Progenitor cell of endocrine pancreas (in vitro differentiated cells): ENCODE measurements around the gene TMEM121B. TPM values are rescaled to one million over a fixed set of nuclear protein-coding genes. Genes with fewer than 3 reads are reported as not detected.

Source experiments
- DNase-seq: peaks from one replicate; pipeline ENCODE4 v3.0.0; 2021; ENCODE audit warnings: low spot score; ENCODE audit not compliant: unreplicated experiment
- H3K27ac Mint-ChIP-seq: 2 replicates; pipeline ENCODE4 v1.8.0; 2021; ENCODE audit warnings: mild to moderate bottlenecking, moderate library complexity, mixed read lengths
- H3K27me3 Mint-ChIP-seq: 2 replicates; pipeline ENCODE4 v1.8.0; 2021; ENCODE audit warnings: mixed read lengths
- H3K36me3 Mint-ChIP-seq: 2 replicates; pipeline ENCODE4 v1.8.0; 2022; ENCODE audit warnings: mixed read lengths; ENCODE audit not compliant: insufficient read depth
- H3K4me1 Mint-ChIP-seq: 2 replicates; pipeline ENCODE4 v1.8.0; 2021; ENCODE audit warnings: low read depth, mixed read lengths
- H3K4me3 Mint-ChIP-seq: 2 replicates; pipeline ENCODE4 v1.8.0; 2021; ENCODE audit warnings: low read depth, mild to moderate bottlenecking, moderate library complexity, mixed read lengths
- H3K9me3 Mint-ChIP-seq: 2 replicates; pipeline ENCODE4 v1.8.0; 2021; ENCODE audit warnings: low read depth, mixed read lengths
- total RNA-seq: library from RNA; stranded (reverse); gene quantifications from 2 replicates; pipeline ENCODE4 v1.2.1, GENCODE V29; 2021
- TF ChIP-seq, protein P1 (sequence below): fragments of 200-600 bp; sonication (generic); IDR thresholded peaks from one replicate; pipeline ENCODE4 v1.5.0; 2021; ENCODE audit warnings: antibody characterized with exemption, mild to moderate bottlenecking; ENCODE audit not compliant: unreplicated experiment

Gene TMEM121B
- total RNA-seq, 1 donor from 2014 or later = 4.7 TPM

DNA sequence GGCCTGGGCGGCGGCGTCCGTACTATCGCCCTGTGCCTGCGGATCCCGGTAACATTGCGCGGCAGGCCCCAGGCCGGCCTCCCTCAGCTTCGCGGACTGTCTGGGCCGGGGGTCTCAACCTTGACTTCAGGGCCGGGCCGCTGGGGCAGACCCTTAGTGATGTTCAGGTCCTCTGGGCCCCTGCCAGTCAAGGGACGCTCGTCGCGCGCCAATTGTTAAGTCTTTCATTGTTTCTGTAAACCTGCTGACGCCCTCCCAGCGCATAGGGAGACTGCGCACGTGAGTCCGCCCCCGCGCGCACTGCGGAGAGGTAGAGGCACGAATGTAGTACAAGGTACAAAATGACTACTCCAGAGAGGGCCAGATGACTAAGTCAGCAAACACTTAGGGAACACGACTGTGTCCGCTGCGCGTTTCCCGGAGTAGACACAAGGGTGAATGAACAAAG, 38.4 kb upstream of the TMEM121B start:
- no peak for DNase-seq
- no peaks in the 10 kb centered on the region for H3K27me3 Mint-ChIP-seq
- peak overlapping the region; percentile 97 for H3K27ac Mint-ChIP-seq
- TF ChIP-seq, protein P1, sequence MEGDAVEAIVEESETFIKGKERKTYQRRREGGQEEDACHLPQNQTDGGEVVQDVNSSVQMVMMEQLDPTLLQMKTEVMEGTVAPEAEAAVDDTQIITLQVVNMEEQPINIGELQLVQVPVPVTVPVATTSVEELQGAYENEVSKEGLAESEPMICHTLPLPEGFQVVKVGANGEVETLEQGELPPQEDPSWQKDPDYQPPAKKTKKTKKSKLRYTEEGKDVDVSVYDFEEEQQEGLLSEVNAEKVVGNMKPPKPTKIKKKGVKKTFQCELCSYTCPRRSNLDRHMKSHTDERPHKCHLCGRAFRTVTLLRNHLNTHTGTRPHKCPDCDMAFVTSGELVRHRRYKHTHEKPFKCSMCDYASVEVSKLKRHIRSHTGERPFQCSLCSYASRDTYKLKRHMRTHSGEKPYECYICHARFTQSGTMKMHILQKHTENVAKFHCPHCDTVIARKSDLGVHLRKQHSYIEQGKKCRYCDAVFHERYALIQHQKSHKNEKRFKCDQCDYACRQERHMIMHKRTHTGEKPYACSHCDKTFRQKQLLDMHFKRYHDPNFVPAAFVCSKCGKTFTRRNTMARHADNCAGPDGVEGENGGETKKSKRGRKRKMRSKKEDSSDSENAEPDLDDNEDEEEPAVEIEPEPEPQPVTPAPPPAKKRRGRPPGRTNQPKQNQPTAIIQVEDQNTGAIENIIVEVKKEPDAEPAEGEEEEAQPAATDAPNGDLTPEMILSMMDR = no peak
- peaks cover 7% of the 10 kb centered on the region for H3K4me1 Mint-ChIP-seq
- H3K36me3 Mint-ChIP-seq = peaks cover 1% of the 10 kb centered on the region
- H3K9me3 Mint-ChIP-seq = no peaks in the 10 kb centered on the region
- H3K4me3 Mint-ChIP-seq = peak overlapping the region; percentile 90

DNA sequence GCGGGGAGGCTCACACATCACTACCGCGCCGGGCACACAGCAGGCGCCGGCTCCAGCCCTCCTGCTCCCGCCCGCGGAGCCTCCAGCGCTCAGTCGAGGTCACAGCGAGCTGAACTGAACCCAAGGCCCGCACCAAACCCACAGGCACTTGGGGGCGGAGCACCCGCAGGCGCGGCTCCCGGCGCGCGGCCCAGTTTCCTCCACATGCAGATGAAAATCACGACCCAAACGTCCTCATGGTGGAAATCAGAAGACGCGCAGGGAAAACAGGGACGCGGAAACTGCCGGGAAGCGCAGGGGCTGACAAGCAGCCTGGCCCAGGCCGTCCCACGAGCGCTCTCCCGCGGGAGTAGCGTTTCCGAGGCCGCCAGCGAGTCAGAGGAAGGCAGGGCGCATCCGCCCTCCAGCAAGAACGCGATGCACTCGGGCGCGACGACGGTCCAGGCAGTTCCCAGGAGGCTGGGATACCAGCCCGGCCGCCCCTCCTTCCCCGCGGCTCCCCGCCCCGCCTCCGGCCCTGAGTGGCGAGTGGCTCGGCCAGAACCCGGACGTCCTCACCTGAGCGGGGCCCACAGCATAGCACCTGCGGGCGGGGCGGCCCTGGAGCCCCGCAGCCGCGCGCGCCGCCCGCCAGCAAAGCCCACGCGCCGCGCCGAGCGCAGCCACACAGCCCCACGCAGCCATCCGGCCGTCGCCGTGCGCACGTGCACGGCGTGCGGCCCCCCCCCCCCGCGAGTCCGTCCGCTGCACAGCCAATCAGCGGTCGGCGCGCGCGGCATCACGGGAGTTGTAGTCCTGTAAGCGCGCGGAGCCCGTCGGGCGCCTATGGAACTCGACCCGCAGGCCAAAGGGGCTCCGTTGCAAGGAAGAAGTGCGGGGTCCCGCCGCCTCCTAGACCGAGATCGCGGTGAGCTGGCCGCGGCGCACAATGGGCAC, 37.7 kb upstream of the TMEM121B start, which contains the start of gene HDHD5:
HDHD5 (minus strand) TSS at position 710 of the 936 bp plus-strand sequence; CDS start at position 684, 26 bp downstream.
- Mint-ChIP-seq H3K27me3 (no peaks in the 10 kb centered on the region), H3K4me1 (peaks cover 7% of the 10 kb centered on the region), H3K4me3 (peak within 1 kb of the TSS; percentile 90), H3K27ac (peak within 1 kb of the TSS; percentile 97), H3K36me3 (peaks cover 1% of the 10 kb centered on the region), H3K9me3 (no peaks in the 10 kb centered on the region)
- TF ChIP-seq, protein P1 = no peak
- DNase-seq = peak; percentile 80

DNA sequence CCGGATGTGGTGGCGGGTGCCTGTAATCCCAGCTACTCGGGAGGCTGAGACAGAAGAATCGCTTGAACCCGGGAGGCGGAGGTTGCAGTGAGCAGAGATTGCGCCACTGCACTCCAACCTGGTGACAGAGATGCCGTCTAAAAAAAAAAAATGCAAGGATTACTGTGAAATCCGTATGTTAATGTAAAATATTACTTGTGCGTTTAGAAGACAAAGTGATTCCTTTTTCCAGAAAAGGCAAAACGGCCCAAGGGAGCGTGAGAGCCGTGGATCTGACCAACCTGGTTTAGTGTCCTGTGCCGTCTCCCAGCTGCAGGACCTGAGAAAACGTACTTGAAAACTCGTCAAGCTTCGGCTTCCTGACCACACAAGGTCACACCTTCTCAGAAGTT, 37.0 kb upstream of the TMEM121B start:
- Mint-ChIP-seq H3K27ac (peak overlapping the region; percentile 94), H3K4me1 (peaks cover 7% of the 10 kb centered on the region), H3K4me3 (peak overlapping the region; percentile 82), H3K9me3 (no peaks in the 10 kb centered on the region), H3K36me3 (peaks cover 1% of the 10 kb centered on the region), H3K27me3 (no peaks in the 10 kb centered on the region)
- TF ChIP-seq, protein P1 = no peak
- DNase-seq = no peak

DNA sequence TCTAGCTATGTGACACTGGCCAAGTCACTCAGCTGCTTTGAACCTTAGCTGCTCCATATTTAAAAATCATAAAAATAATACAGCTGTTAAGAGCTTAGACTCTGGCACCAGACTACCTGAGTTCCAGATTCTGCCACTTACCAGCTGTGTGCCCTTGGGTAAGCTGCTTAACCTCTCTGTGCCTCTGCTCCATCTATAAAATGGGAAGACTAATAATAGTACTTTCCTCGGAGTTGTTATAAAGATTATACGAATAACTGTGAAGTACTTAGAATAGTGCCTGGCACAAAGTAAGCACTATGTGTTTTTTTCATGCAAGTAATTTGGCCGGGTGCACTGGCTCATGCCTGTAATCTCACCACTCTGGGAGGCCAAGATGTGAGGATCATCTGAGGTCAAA, 36.6 kb upstream of the TMEM121B start:
- Mint-ChIP-seq H3K4me3 (peak overlapping the region; percentile 82), H3K36me3 (peaks cover 1% of the 10 kb centered on the region), H3K4me1 (peaks cover 7% of the 10 kb centered on the region), H3K9me3 (no peaks in the 10 kb centered on the region), H3K27me3 (no peaks in the 10 kb centered on the region), H3K27ac (no peak overlapping the region)
- DNase-seq = no peak
- TF ChIP-seq, protein P1 = no peak

DNA sequence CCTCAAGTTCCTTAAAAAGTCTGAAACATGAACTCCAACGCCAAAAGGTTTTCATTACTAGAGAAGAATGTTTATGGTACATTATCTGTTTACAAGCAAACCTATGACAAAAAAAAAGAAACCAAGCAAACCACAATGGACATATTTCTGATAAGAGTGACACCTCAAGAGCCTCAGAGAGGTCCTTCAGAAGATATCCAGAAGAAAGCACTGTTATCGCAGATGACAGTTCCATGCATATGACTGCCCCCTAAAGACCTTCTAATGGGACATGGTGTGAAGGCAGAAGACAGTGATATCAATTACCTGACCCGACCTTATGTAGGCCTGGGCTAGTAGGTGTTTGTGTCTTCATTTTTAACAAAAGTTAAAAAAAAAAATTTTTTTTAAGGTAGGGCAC, 34.8 kb upstream of the TMEM121B start:
- no peaks in the 10 kb centered on the region for H3K27me3 Mint-ChIP-seq
- no peak for DNase-seq
- TF ChIP-seq, protein P1 = no peak
- no peak overlapping the region for H3K27ac Mint-ChIP-seq
- peaks cover 9% of the 10 kb centered on the region for H3K4me1 Mint-ChIP-seq
- no peaks in the 10 kb centered on the region for H3K9me3 Mint-ChIP-seq
- H3K4me3 Mint-ChIP-seq = no peak overlapping the region
- H3K36me3 Mint-ChIP-seq = peaks cover 2% of the 10 kb centered on the region
